Heart left ventricle (tissue), 13 donors: ENCODE data around the gene RAI1.

Experiments used
- CTCF ChIP-seq, 12 donors: fragments of 200-600 bp; sonication (generic) in 4 of 12; IDR thresholded peaks; one replicate each; pipeline versions ENCODE4 v1.5.0 to v1.8.0; 2018 to 2022; ENCODE audit warnings: antibody characterized with exemption in 12 of 12, mild to moderate bottlenecking in 5 of 12
- POLR2A ChIP-seq, 2 donors: fragments of 450-650 bp; IDR thresholded peaks; one replicate each; pipeline ENCODE4 v1.6.1; 2017; ENCODE audit warnings: antibody characterized with exemption in 2 of 2, mild to moderate bottlenecking in 2 of 2, moderate library complexity in 2 of 2
- donor health status: ischemic (EF 13 %, LVEDD 7.1; RV severe dilation, severe dysfunction).
- donor health status: DM: no; HTN: yes; CAD: no.
- donor health status: DM: no; HTN: no; CAD: no.
- donor health status: ischemic (EF 25% LVEDD 6.9; RV normal size, moderate dysfunction).
- donor health status: ischemic (EF 25% LVEDD 5.7; RV mildly dilated, moderate dysfunction).
- donor health status: ischemic (EF 35%, LVEDD 5.7; RV mildly dilated, moderate dysfunction).
- donor health status: nonischemic (EF 11% LVEDD 7.7; RV severe dilation, severe dysfunction).
- donor health status: DM: yes; HTN: yes; CAD: no.
- donor health status: PGD.
- donor health status: ischemic (EF 29% LVEDD 5.4; RV normal size, mild dysfunction).
- donor health status: nonischemic (EF 23%, LVEDD 6.1; RV moderate dilation, normal function).

GRCh38 chr17:17721140-17721668 is 39.9 kb downstream of the RAI1 start:
- TF ChIP-seq POLR2A (IDR thresholded peaks at IDR 0.05) (no peak), CTCF (IDR thresholded peaks at IDR 0.05) (no peak)
